Pancreas (tissue), 10 donors: ENCODE results near the gene KMT2D. TPM values are rescaled to one million over a fixed set of nuclear protein-coding genes. Genes with fewer than 3 reads are reported as not detected.

Source experiments
- ATAC-seq, 4 donors: fragments of 200-7000 bp; cut with Tn5 transposase; one replicate each; pipeline versions ENCODE4 v1.8.0 to v1.9.1; 2020; ENCODE audit warnings: mild to moderate bottlenecking in 4 of 4, moderate library complexity in 4 of 4
- DNase-seq, 6 donors: peaks; one replicate each; pipeline ENCODE4 v3.0.0-alpha.2; 2020
- FAIRE-seq: peaks from 2 replicates; lab custom pipeline; 2012; peaks lifted over from hg19 to GRCh38; lab: Jason Lieb, UNC
- H3K27ac ChIP-seq, 4 donors: fragments of 200-600 bp; sonication (generic); 1 replicate in 3 of 4; 2 replicates in 1 of 4; pipeline versions ENCODE4 v1.5.0 to v1.8.0; 2020
- H3K27me3 ChIP-seq, 4 donors: fragments of 200-600 bp; one replicate each; pipeline ENCODE4 v1.8.0; 2021
- H3K36me3 ChIP-seq, 3 donors: fragments of 200-600 bp; sonication (generic) in 1 of 3; one replicate each; pipeline versions ENCODE4 v1.5.0 to v1.8.0; 2020 to 2021
- H3K4me1 ChIP-seq, 3 donors: fragments of 200-600 bp; one replicate each; pipeline ENCODE4 v1.8.0; 2021
- H3K4me3 ChIP-seq, 4 donors: fragments of 200-600 bp; sonication (generic) in 2 of 4; one replicate each; pipeline versions ENCODE4 v1.5.0 to v1.8.0; 2020 to 2021
- H3K9me3 ChIP-seq, 4 donors: fragments of 200-600 bp; one replicate each; pipeline ENCODE4 v1.8.0; 2021
- CTCF ChIP-seq, 4 donors: fragments of 200-600 bp; sonication (generic) in 3 of 4; IDR thresholded peaks; one replicate each; pipeline versions ENCODE4 v1.5.0 to v1.8.0; 2021; ENCODE audit warnings: antibody characterized with exemption in 4 of 4
- whole genome bisulfite sequencing, 2 donors: extraction: QIAGEN DNeasy Blood & Tissue Kit; methylation state at CpG; one replicate each; pipeline ENCODE4 v1.1.7; 2013; 5-methylcytosine and 5-hydroxymethylcytosine counted together
- intact Hi-C, 3 donors: fragments of 100-400 bp; cut with DNase I; formaldehyde crosslinking; loops; one replicate each; pipeline versions ENCODE4 v1.11.1 to v1.14.2; 2022
- polyA plus RNA-seq, 2 donors: library from polyadenylated mRNA; stranded (reverse); fragments of 200-250 nt; gene quantifications; one replicate each; pipeline ENCODE4 v1.2.3, GENCODE V29; 2013
- total RNA-seq, 6 donors: library from RNA; stranded (reverse); fragmentation: NEBNext Ultra II Directional in 4 of 6; extraction: Animal tissue kit (Norgen Biotek cat#: 25700) in 4 of 6; gene quantifications; one replicate each; pipeline versions ENCODE4 v1.2.1 to v1.2.4, GENCODE V29; 2021 to 2023
- donor health status: healthy with polysubstance abuse.
- donor health status: DM: no; HTN: no; CAD: no; lungs with moderate emphysema.
- donor health status: DM: no; HTN: no; CAD: no.
- donor health status: control.
- donor health status: control.
- donor health status: Bipolar disorder and iron deficiency.
- donor health status: DM: yes; HTN: yes; CAD: no.
- donor health status: DM: no; HTN: no; CAD: no.
- donor health status: DM: no; HTN: no; CAD: no.
- donor health status: DM: yes; HTN: yes; CAD: no.

Gene KMT2D
- total and polyA plus RNA-seq, 8 donors = 20.0 to 79.3 (median 39.5) TPM

GRCh38 chr12:49021292-49021915 is 39.2 kb downstream of the KMT2D start:
- no peak for ATAC-seq
- DNase-seq = no peak
- H3K4me1 ChIP-seq = peaks cover 0 to 13% (median 4%) of the 10 kb centered on the region in 3 donors
- H3K27ac ChIP-seq = no peak overlapping the region
- intact Hi-C loops = no loop called here
- peaks cover 0 to 50% (median 15%) of the 10 kb centered on the region in 3 donors for H3K36me3 ChIP-seq
- FAIRE-seq = no peak
- H3K9me3 ChIP-seq = no peaks in the 10 kb centered on the region
- H3K4me3 ChIP-seq = no peak overlapping the region
- TF ChIP-seq CTCF (IDR thresholded peaks at IDR 0.05) = no peak
- H3K27me3 ChIP-seq = no peaks in the 10 kb centered on the region
- WGBS, 2 donors = 79 to 86% methylated on average over 8 to 11 of the region's 11 CpGs

GRCh38 chr12:49020441-49020840 is 40.2 kb downstream of the KMT2D start:
- Histone ChIP-seq H3K4me1 (peaks cover 0 to 13% (median 4%) of the 10 kb centered on the region in 3 donors), H3K4me3 (no peak overlapping the region), H3K27me3 (no peaks in the 10 kb centered on the region), H3K27ac (no peak overlapping the region), H3K9me3 (no peaks in the 10 kb centered on the region), H3K36me3 (peaks cover 0 to 40% (median 9%) of the 10 kb centered on the region in 3 donors)
- TF ChIP-seq CTCF (IDR thresholded peaks at IDR 0.05) = no peak
- no peak for FAIRE-seq
- 79 to 90% methylated on average over 6 of the region's 6 CpGs for WGBS, 2 donors
- no peak for DNase-seq
- intact Hi-C loops = no loop called here
- ATAC-seq = no peak

- H3K27ac ChIP-seq = peak overlapping the region; percentile 78 to 95 (median 88)
- peaks cover 0 to 33% (median 5%) of the 10 kb centered on the region in 3 donors for H3K36me3 ChIP-seq
- H3K4me1 ChIP-seq = peaks cover 0 to 13% (median 4%) of the 10 kb centered on the region in 3 donors
- no peaks in the 10 kb centered on the region for H3K27me3 ChIP-seq
- no peaks in the 10 kb centered on the region for H3K9me3 ChIP-seq
- 72 to 78% methylated on average over 10 of the region's 10 CpGs for WGBS, 2 donors
- H3K4me3 ChIP-seq = no peak overlapping the region
- DNase-seq (peak in 1 of 6 donors; percentile 27), FAIRE-seq (no peak), ATAC-seq (peak in 2 of 4 donors; percentile 6 to 7)
- TF ChIP-seq CTCF (IDR thresholded peaks at IDR 0.05) = no peak
- intact Hi-C loops = no loop called here
Observed at GRCh38 chr12:49019443-49020324, 40.9 kb downstream of the KMT2D start.

- no peak for FAIRE-seq
- peaks cover 0 to 26% (median 0%) of the 10 kb centered on the region in 3 donors for H3K36me3 ChIP-seq
- H3K27ac ChIP-seq = peak overlapping the region; percentile 78 to 95 (median 88)
- ATAC-seq = peak; percentile 17 to 27 (median 24)
- peaks cover 0 to 13% (median 4%) of the 10 kb centered on the region in 3 donors for H3K4me1 ChIP-seq
- intact Hi-C loops = no loop called here
- H3K9me3 ChIP-seq = no peaks in the 10 kb centered on the region
- no peaks in the 10 kb centered on the region for H3K27me3 ChIP-seq
- TF ChIP-seq CTCF (IDR thresholded peaks at IDR 0.05) = no peak
- no peak for DNase-seq
- 3 to 5% methylated on average over 8 of the region's 8 CpGs for WGBS, 2 donors
- peak overlapping the region; percentile 39 to 81 (median 62) for H3K4me3 ChIP-seq
Observed at GRCh38 chr12:49019120-49019430, 41.5 kb downstream of the KMT2D start.
